ENCODE measurements around the gene CAND2.

GRCh38 chr3:12882336-12883310 is 86.1 kb downstream of the CAND2 start:
- TF ChIP-seq FOXK2 (IDR thresholded peaks at IDR 0.05) (no peak), SP1 (IDR thresholded peaks at IDR 0.05) (no peak), NFRKB (IDR thresholded peaks at IDR 0.05) (no peak), SUZ12 (IDR thresholded peaks at IDR 0.05) (no peak), BHLHE40 (IDR thresholded peaks at IDR 0.05; ENCODE audit: borderline replicate concordance) (no peak), ARNT (IDR thresholded peaks at IDR 0.05) (no peak)

Data from HEK293T (cell line).